GM20000 (cell line): ENCODE measurements around the gene KANSL3.
"Not testable (repeated sequence)": the region's sequence is repeated elsewhere in the genome, so short reads cannot be mapped to it uniquely, and the experiment has no call there.

Source experiments
- DNase-seq: peaks from one replicate; pipeline ENCODE4 v3.0.0; 2012; ENCODE audit warnings: low spot score
- CTCF ChIP-seq: IDR thresholded peaks from 2 replicates; pipeline ENCODE4 v1.5.1; 2012; ENCODE audit warnings: mild to moderate bottlenecking, control low read depth; ENCODE audit errors: extremely low read depth, missing control alignments

Gene KANSL3

GRCh38 chr2:96574364-96574763 is 63.7 kb downstream of the KANSL3 start:
- TF ChIP-seq CTCF = no peak
- DNase-seq = no peak

GRCh38 chr2:96568094-96568493 is 70.0 kb downstream of the KANSL3 start:
- DNase-seq = no peak
- TF ChIP-seq CTCF = no peak

GRCh38 chr2:96565111-96565510 is 73.0 kb downstream of the KANSL3 start:
- no peak for DNase-seq
- no peak for TF ChIP-seq CTCF

GRCh38 chr2:96564563-96564962 is 73.5 kb downstream of the KANSL3 start:
- no peak for DNase-seq
- TF ChIP-seq CTCF = no peak

GRCh38 chr2:96564026-96564425 is 74.1 kb downstream of the KANSL3 start:
- no peak for DNase-seq
- no peak for TF ChIP-seq CTCF

GRCh38 chr2:96558485-96558884 is 79.6 kb downstream of the KANSL3 start:
- TF ChIP-seq CTCF = no peak
- no peak for DNase-seq

- no peak for DNase-seq
- TF ChIP-seq CTCF = no peak
Observed at GRCh38 chr2:96558061-96558460, 80.1 kb downstream of the KANSL3 start.

GRCh38 chr2:96557421-96557820 is 80.7 kb downstream of the KANSL3 start:
- not testable (repeated sequence) for DNase-seq
